Natural killer cell (primary cell): ENCODE measurements around the gene RTL1. TPM values are rescaled to one million over a fixed set of nuclear protein-coding genes. Genes with fewer than 3 reads are reported as not detected.

Source experiments
- ATAC-seq, 3 donors: fragments of 150-1000 bp in 2 of 3; fragments of 200-7000 bp in 1 of 3; cut with Tn5 transposase; 1 replicate in 1 of 3; 2 replicates in 2 of 3; pipeline ENCODE4 v1.10.0; 2021; ENCODE audit warnings: mild to moderate bottlenecking in 2 of 3, moderate library complexity in 2 of 3
- DNase-seq, 2 donors: peaks; one replicate each; pipeline versions ENCODE4 v3.0.0 to v3.0.0-alpha.2; 2013 to 2021; ENCODE audit warnings: mixed read lengths in 1 of 2
- H3K27ac ChIP-seq: one replicate; pipeline ENCODE4 v1.5.1; 2013; ENCODE audit warnings: mild to moderate bottlenecking, low read length
- H3K27me3 ChIP-seq: one replicate; pipeline ENCODE4 v1.6.1; 2013; ENCODE audit warnings: low read length; ENCODE audit not compliant: control insufficient read depth, insufficient read depth
- H3K36me3 ChIP-seq: one replicate; pipeline ENCODE4 v1.6.1; 2013; ENCODE audit warnings: low read length; ENCODE audit not compliant: control insufficient read depth, insufficient read depth
- H3K4me1 ChIP-seq: one replicate; pipeline ENCODE4 v1.6.1; 2013; ENCODE audit warnings: low read length; ENCODE audit not compliant: control insufficient read depth, insufficient read depth
- H3K4me3 ChIP-seq: one replicate; pipeline ENCODE4 v1.5.1; 2013; ENCODE audit warnings: low read length
- H3K9me3 ChIP-seq: one replicate; pipeline ENCODE4 v1.6.1; 2013; ENCODE audit warnings: low read length; ENCODE audit not compliant: control insufficient read depth, insufficient read depth
- H3K27ac Mint-ChIP-seq, 2 donors: one replicate each; pipeline ENCODE4 v1.8.0; 2022; ENCODE audit warnings: mild to moderate bottlenecking in 2 of 2, mixed read lengths in 2 of 2, moderate library complexity in 1 of 2
- H3K27me3 Mint-ChIP-seq, 2 donors: one replicate each; pipeline ENCODE4 v1.8.0; 2022; ENCODE audit warnings: low read depth in 2 of 2, mixed read lengths in 2 of 2
- H3K36me3 Mint-ChIP-seq: one replicate; pipeline ENCODE4 v1.8.0; 2022; ENCODE audit warnings: mixed read lengths
- H3K4me1 Mint-ChIP-seq, 2 donors: one replicate each; pipeline ENCODE4 v1.8.0; 2022; ENCODE audit warnings: mixed read lengths in 2 of 2
- H3K4me3 Mint-ChIP-seq: one replicate; pipeline ENCODE4 v1.8.0; 2022; ENCODE audit warnings: mild to moderate bottlenecking, moderate library complexity, mixed read lengths
- H3K9me3 Mint-ChIP-seq, 2 donors: one replicate each; pipeline ENCODE4 v1.8.0; 2022; ENCODE audit warnings: mixed read lengths in 2 of 2
- CTCF ChIP-seq: fragments of 200-600 bp; IDR thresholded peaks from one replicate; pipeline ENCODE4 v1.8.0; 2022; ENCODE audit warnings: antibody characterized with exemption
- WGBS: methylation state at CpG from one replicate; pipeline ENCODE4 v1.1.7; 2013; ENCODE audit warnings: missing lambda C conversion rate; ENCODE audit not compliant: insufficient coverage; 5-methylcytosine and 5-hydroxymethylcytosine counted together
- intact Hi-C: fragments of 100-400 bp; cut with micrococcal nuclease; formaldehyde crosslinking; loops from one replicate; pipeline ENCODE4 v1.14.2; 2022
- total RNA-seq, 4 donors: library from RNA; stranded (reverse); fragments of 120-200 nt in 1 of 4; gene quantifications; one replicate each; pipeline versions ENCODE4 v1.2.3 to v1.2.4, GENCODE V29; 2013 to 2022

RTL1 gene
- total RNA-seq, 3 donors from 2014 or later (not counting 1 experiment from before 2014, with no cell fraction given) = not detected

DNA sequence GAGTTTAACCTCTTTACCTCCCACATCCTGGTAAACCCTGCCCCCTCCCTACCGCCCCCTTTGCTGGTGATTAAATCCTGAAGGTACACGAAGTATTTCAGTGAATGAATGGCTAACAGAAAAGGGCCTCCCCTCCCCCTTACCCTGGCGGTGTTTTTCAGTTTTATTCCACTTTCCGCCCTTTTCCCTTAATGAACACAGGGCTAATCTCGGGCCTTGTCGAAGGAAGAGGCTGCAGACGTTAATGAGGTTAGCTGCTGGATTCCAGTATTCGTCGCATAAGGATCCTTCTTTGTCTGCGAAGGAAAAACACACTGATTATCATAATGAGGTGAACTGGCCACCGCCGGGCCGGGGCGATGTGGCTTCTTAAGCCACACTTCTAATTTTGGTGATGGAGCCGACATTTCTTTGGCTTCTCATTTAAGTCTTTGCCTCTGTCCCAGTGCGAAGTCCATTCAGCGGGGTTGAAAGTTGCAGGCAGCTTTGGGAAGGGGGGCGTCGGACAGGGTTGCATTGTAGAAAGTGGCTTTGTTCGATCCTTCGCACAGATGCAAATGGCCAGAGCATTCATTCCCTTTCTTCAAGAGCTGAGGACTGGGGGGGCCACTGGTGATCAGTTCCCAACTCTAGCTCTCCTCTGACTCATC is 71.1 kb downstream of the RTL1 start:
- ATAC-seq (no peak), DNase-seq (no peak)
- Mint-ChIP-seq H3K9me3 (peaks cover 0 to under 1% of the 10 kb centered on the region in 2 donors), H3K27ac (no peak overlapping the region), H3K36me3 (no peaks in the 10 kb centered on the region), H3K27me3 (peaks cover 13 to 17% of the 10 kb centered on the region in 2 donors), H3K4me3 (no peak overlapping the region), H3K4me1 (no peaks in the 10 kb centered on the region)
- TF ChIP-seq CTCF = no peak
- no peak overlapping the region for H3K4me3 ChIP-seq
- no peaks in the 10 kb centered on the region for H3K36me3 ChIP-seq
- no peaks in the 10 kb centered on the region for H3K9me3 ChIP-seq
- no peaks in the 10 kb centered on the region for H3K27me3 ChIP-seq
- intact Hi-C loops = no loop called here
- no peaks in the 10 kb centered on the region for H3K4me1 ChIP-seq
- 96% methylated on average over 21 of the region's 21 CpGs for WGBS
- H3K27ac ChIP-seq = no peak overlapping the region

DNA sequence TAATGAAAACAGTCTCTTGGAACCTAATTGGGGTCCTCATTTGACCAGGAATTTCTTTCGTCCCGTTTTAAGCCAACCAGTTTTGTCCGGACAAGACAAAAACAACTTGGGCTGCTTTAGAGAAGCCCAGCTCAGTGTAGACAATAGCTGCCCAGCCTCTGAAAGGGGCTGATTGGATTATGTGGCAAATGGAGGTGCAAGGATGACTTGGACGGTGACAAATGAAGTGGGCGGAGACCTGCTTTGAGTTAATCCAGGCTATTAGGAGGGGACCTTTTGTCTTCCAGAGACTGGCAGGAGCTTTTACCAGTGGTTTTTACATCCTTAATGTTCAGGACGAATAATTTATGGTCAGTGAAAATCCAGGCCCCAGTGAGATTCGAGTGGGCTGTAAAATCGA is 72.8 kb downstream of the RTL1 start:
- no peak for TF ChIP-seq CTCF
- no peak for DNase-seq
- Mint-ChIP-seq H3K36me3 (no peaks in the 10 kb centered on the region), H3K9me3 (peaks cover 0 to 3% of the 10 kb centered on the region in 2 donors), H3K4me3 (no peak overlapping the region), H3K27me3 (peaks cover 15 to 17% of the 10 kb centered on the region in 2 donors), H3K4me1 (no peaks in the 10 kb centered on the region), H3K27ac (no peak overlapping the region)
- intact Hi-C loops = no loop called here
- H3K9me3 ChIP-seq = peaks cover 4% of the 10 kb centered on the region
- 84% methylated on average over 8 of the region's 8 CpGs for WGBS
- no peaks in the 10 kb centered on the region for H3K36me3 ChIP-seq
- H3K27me3 ChIP-seq = peaks cover 3% of the 10 kb centered on the region
- no peak overlapping the region for H3K27ac ChIP-seq
- no peak for ATAC-seq
- no peaks in the 10 kb centered on the region for H3K4me1 ChIP-seq
- H3K4me3 ChIP-seq = no peak overlapping the region

Other genes starting within 250 kb of the RTL1 start
- gene DLK1, start 176.8 kb downstream of the RTL1 start, total RNA-seq = not detected
- gene MEG3, start 77.6 kb downstream of the RTL1 start, total RNA-seq = 1 to 10 TPM; 1.0 to 6.6 (median 1.9) TPM